HEK293 (cell line): ENCODE data around the gene RALGAPA2.

Source experiments
- CTCF ChIP-seq: fragments of 450-650 bp; formaldehyde crosslinking; IDR thresholded peaks from 2 replicates; pipeline ENCODE4 v1.5.1; 2016; ENCODE audit warnings: missing biosample characterization, missing genetic modification characterization
- GLI4 ChIP-seq: fragments of 450-650 bp; formaldehyde crosslinking; IDR thresholded peaks from 2 replicates; pipeline ENCODE4 v1.5.1; 2016; ENCODE audit warnings: missing biosample characterization, missing genetic modification characterization
- SP3 ChIP-seq: fragments of 450-650 bp; formaldehyde crosslinking; IDR thresholded peaks from 2 replicates; pipeline ENCODE4 v1.5.1; 2016; ENCODE audit warnings: missing biosample characterization, missing genetic modification characterization
- TRIM28 ChIP-seq: IDR thresholded peaks from 2 replicates; pipeline ENCODE4 v1.6.1; 2011; ENCODE audit warnings: low read length, control low read depth, borderline replicate concordance
- ZEB2 ChIP-seq: fragments of 450-650 bp; formaldehyde crosslinking; IDR thresholded peaks from 2 replicates; pipeline ENCODE4 v1.5.1; 2016; ENCODE audit warnings: missing biosample characterization, missing genetic modification characterization
- ZNF274 ChIP-seq, 2 experiments: fragments of 200-500 bp in 1 of 2; fragments of 450-650 bp in 1 of 2; sonication (Bioruptor generic) in 1 of 2; formaldehyde crosslinking in 1 of 2; IDR thresholded peaks; 2 replicates each; pipeline versions ENCODE4 v1.5.1 to v1.6.1; 2014 to 2016; ENCODE audit warnings: borderline replicate concordance in 1 of 2, inconsistent platforms in 1 of 2, low read length in 1 of 2, missing biosample characterization in 1 of 2, missing genetic modification characterization in 1 of 2
- ZNF324 ChIP-seq: fragments of 450-650 bp; formaldehyde crosslinking; IDR thresholded peaks from 2 replicates; pipeline ENCODE4 v1.5.1; 2016; ENCODE audit warnings: missing biosample characterization, missing genetic modification characterization
- ZNF776 ChIP-seq: fragments of 450-650 bp; formaldehyde crosslinking; IDR thresholded peaks from 2 replicates; pipeline ENCODE4 v1.5.0; 2017; ENCODE audit warnings: missing biosample characterization, missing genetic modification characterization, borderline replicate concordance
- ZXDB ChIP-seq: fragments of 450-650 bp; formaldehyde crosslinking; IDR thresholded peaks from 2 replicates; pipeline ENCODE4 v1.5.1; 2016; ENCODE audit warnings: missing biosample characterization, missing genetic modification characterization
- TF ChIP-seq, protein P1 (sequence below): fragments of 450-650 bp; formaldehyde crosslinking; IDR thresholded peaks from 2 replicates; pipeline ENCODE4 v1.5.1; 2016; ENCODE audit warnings: missing biosample characterization, missing genetic modification characterization
- TF ChIP-seq, protein P2 (sequence below): sonication (generic); formaldehyde crosslinking; IDR thresholded peaks from 2 replicates; pipeline ENCODE4 v1.8.1; 2022; ENCODE audit warnings: mild to moderate bottlenecking, moderate library complexity, missing genetic modification reagents

- TF ChIP-seq SP3 (tag by site-specific recombination) (no peak), GLI4 (tag by site-specific recombination) (no peak), ZNF324 (no peak), ZNF274 (IDR thresholded peaks at IDR 0.05; ENCODE audit: low read length) (no peak), ZNF274 (tag by site-specific recombination; IDR thresholded peaks at IDR 0.05; ENCODE audit: borderline replicate concordance) (no peak), CTCF (tag by site-specific recombination) (no peak), ZNF776 (tag by site-specific recombination) (no peak), ZXDB (no peak), TRIM28 (no peak), ZEB2 (tag by site-specific recombination) (no peak)
- TF ChIP-seq, protein P1, sequence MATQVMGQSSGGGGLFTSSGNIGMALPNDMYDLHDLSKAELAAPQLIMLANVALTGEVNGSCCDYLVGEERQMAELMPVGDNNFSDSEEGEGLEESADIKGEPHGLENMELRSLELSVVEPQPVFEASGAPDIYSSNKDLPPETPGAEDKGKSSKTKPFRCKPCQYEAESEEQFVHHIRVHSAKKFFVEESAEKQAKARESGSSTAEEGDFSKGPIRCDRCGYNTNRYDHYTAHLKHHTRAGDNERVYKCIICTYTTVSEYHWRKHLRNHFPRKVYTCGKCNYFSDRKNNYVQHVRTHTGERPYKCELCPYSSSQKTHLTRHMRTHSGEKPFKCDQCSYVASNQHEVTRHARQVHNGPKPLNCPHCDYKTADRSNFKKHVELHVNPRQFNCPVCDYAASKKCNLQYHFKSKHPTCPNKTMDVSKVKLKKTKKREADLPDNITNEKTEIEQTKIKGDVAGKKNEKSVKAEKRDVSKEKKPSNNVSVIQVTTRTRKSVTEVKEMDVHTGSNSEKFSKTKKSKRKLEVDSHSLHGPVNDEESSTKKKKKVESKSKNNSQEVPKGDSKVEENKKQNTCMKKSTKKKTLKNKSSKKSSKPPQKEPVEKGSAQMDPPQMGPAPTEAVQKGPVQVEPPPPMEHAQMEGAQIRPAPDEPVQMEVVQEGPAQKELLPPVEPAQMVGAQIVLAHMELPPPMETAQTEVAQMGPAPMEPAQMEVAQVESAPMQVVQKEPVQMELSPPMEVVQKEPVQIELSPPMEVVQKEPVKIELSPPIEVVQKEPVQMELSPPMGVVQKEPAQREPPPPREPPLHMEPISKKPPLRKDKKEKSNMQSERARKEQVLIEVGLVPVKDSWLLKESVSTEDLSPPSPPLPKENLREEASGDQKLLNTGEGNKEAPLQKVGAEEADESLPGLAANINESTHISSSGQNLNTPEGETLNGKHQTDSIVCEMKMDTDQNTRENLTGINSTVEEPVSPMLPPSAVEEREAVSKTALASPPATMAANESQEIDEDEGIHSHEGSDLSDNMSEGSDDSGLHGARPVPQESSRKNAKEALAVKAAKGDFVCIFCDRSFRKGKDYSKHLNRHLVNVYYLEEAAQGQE (tag by site-specific recombination): no peak
- TF ChIP-seq, protein P2, sequence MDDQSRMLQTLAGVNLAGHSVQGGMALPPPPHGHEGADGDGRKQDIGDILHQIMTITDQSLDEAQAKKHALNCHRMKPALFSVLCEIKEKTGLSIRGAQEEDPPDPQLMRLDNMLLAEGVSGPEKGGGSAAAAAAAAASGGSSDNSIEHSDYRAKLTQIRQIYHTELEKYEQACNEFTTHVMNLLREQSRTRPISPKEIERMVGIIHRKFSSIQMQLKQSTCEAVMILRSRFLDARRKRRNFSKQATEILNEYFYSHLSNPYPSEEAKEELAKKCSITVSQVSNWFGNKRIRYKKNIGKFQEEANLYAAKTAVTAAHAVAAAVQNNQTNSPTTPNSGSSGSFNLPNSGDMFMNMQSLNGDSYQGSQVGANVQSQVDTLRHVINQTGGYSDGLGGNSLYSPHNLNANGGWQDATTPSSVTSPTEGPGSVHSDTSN (CRISPR knock-in tag): no peak
Observed at GRCh38 chr20:20492521-20493332, 219.7 kb downstream of the RALGAPA2 start.
